Pons (tissue), 1 donor: Measurements from ENCODE around the gene TCERG1L.
"Not testable (repeated sequence)": the region's sequence is repeated elsewhere in the genome, so short reads cannot be mapped to it uniquely, and the experiment has no call there.

Experiments used
- DNase-seq: peaks from one replicate; pipeline ENCODE4 v3.0.0-alpha.2; 2016; ENCODE audit warnings: low spot score

TCERG1L gene

GRCh38 chr10:131184503-131184902, 127.0 kb downstream of the TCERG1L start:
- DNase-seq: no peak

DNA sequence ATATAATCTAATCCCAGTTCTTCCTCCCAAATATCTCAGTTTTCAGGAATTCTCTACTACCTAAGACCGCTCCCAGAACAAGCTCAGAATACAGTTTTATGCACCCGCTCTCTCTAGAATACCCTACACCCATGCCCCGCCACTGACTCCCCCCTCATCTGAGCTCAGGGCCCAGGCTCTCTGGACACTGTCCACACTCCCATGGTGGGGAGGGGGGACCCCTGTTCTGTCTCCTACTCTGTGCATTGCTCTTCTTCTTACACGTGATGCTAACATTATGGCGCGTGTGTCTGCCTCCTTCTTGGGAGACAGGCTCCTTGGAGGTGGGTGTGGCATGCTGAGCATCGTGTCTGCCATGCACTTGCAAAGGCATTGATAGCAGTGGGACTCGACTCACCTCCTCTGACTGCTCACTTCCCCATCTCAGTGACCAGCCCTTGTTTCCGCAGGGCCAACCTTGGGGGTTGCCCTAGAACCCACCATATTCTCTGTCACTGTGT, 127.9 kb downstream of the TCERG1L start:
- no peak for DNase-seq

DNA sequence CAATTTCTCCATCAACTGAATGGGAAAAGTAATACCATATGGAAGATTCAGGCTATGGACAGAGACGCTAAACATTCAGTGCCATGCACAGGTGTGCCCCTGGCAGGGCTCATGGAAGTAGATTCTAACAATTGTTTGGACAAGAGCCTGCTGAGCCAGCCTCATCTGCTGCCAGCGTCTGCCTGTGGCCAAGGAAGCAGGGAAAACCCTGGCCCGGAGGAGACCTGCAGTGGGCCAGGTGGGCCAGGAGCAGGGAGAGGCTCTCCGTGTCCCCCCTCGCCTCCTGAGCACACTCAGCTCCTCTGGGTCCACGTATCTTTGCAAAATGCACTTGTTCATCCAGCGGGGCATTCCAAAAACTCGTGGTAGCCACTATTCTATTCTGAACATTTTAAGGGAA, 130.1 kb downstream of the TCERG1L start:
- DNase-seq: no peak

GRCh38 chr10:131180740-131181415, 130.6 kb downstream of the TCERG1L start:
- no peak for DNase-seq

- DNase-seq: no peak
Observed at GRCh38 chr10:131180086-131180485, 131.4 kb downstream of the TCERG1L start.

DNA sequence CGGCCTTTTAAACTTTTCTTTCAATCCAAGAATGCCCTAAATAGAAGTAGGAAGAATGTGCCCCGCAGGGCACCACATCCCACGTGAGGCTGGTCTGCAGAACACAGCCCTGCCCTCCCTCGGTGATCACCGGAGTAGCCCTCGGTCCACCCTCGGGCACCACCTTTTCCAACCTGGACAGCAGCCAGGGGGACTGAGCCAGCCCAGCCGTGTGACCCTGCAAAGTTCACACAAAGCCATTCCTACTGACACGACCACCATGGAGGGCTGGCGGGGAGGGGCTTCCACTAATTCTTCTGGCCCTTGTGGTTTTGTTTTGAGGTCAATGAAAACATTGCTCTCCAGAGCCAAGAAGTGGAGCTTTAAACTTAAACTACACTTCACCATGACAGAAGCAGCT, 132.2 kb downstream of the TCERG1L start:
- no peak for DNase-seq

DNA sequence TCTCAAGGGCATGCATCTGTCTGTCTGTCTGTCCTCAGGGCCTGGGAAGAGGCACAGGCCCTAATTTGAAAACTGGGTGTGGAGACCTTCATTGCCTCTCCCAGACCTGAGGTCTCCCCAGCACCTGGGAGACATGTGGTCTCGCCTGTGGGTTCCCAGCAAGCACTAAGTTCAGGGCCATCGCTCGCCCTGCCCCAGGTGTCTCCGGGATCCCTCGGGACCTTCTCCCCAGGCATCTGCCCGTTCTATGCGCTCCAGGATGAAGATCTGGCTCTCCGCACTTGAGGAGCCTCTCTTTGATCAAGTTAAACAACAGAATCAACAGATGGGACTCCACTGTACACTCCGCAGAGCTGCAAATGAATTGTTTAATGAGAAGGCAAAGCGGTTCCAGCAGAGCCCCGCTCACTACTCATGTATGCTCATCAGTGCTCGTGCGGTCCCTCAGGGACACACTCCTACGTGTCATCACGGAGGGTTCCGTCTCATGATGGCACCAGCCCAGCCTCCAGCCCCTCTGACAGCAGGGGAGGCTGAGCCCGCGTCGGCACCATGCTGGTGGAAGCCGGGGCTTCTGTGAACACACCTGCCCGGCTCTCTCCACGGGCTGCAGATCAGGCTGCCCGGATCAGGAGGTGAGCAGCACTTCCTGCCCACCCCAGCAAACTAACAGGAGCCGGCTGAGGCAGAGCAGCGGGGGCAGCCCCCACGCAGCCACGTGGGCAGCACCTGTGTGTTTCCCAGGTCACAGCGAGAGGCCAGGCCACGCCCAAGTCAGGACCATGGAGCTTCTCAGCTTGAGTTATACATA, 132.8 kb downstream of the TCERG1L start:
- no peak for DNase-seq

DNA sequence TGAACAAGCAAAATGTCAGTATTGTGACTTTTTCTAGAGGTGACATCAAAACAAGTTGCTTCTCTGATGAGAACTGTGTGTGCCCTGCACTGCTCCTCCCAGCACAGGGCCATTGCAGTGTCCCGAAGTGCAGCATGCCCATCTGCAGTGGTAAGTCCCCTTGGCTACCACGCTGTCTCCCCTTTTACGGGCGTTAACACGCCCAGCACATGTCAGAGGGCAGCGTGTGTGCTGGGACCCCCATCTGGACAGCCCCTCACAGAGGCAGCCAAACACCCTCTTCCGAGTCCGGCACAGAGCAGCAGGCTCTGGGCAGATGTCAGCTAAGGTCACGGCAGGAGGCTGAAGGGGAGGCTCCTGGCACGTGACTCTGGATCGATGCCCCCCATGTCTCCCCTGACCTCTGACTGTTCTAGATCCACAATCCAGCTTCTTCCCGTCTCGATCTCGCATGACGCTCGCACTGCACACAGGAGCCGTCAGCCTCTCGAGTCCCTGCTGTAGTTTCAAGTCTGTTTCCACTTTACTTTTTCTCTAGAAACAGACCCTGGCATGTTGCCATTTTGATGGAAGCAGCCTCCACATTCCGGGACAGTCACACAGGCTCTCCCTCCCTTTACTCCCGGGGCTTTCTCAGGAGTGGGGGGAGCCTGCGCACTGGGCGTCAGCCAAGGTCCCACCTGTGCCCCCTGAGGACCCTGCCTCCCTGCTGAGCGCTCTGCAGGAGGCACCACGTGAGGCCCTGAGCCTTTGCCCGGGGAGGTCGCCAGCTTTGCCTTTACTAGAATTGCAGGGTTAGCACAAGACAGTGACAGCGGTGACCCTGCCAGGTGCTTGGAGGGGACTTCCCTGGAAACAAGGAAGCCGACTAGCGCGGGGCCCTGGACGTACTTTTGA, 133.8 kb downstream of the TCERG1L start:
- no peak for DNase-seq

DNA sequence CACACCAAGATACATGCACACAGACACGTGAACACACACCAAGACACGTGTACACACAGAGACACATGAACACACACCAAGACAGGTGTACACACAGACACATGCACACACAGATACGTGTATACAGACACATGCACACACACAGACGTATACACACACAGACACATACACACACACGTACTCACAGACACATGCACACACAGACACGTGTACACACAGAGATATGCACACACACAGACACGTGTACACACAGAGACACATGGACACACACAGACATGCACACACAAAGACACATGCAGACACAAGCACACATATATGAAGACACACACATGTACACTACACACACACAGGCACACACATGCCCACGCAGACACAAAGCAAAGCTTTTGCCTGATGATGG, 134.6 kb downstream of the TCERG1L start:
- no peak for DNase-seq

- not testable (repeated sequence) for DNase-seq
Observed at GRCh38 chr10:131176324-131176723, 135.2 kb downstream of the TCERG1L start.

DNA sequence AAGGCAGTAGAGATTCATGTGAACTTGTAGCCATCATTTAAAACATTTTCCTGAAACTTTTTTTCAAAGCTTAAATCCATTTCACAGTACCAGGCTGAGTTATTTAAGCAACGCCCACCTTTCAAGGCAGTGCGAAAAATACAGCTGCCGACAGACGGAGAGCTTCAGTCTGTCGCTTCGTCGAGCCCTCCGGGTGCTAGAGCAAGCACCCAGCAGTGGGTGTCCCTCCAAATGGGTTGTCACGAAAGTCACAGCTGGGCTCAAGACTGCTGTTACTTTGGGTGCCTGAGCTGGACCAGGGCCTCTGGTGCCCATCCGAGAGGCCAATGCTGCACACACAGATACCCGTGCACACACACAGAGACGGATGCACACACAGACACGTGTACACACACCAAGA, 135.6 kb downstream of the TCERG1L start:
- DNase-seq: no peak

GRCh38 chr10:131174651-131175540, 136.6 kb downstream of the TCERG1L start:
- DNase-seq: no peak

DNA sequence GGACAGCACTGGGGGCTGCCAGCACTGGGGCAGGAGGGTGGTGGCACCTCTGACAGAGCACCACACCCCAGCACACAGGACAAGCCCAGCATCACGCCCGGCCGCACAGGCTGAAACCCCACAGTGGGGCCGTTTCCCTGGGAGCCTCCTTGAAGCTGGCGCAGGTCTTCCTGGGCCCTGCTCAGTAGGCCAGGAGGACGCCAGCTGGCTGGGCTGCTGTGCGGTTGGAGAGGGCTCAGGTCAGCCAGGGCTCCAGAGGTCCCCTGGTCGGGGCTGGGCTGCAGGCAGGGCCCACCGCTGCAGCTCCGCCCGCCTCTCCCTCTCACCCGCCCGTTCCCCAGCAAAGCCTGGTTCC, 137.3 kb downstream of the TCERG1L start:
- DNase-seq: no peak

GRCh38 chr10:131173484-131174210, 137.9 kb downstream of the TCERG1L start:
- no peak for DNase-seq

GRCh38 chr10:131172433-131172832, 139.1 kb downstream of the TCERG1L start:
- no peak for DNase-seq

- DNase-seq: no peak
Observed at GRCh38 chr10:131169146-131169545, 142.4 kb downstream of the TCERG1L start.

DNA sequence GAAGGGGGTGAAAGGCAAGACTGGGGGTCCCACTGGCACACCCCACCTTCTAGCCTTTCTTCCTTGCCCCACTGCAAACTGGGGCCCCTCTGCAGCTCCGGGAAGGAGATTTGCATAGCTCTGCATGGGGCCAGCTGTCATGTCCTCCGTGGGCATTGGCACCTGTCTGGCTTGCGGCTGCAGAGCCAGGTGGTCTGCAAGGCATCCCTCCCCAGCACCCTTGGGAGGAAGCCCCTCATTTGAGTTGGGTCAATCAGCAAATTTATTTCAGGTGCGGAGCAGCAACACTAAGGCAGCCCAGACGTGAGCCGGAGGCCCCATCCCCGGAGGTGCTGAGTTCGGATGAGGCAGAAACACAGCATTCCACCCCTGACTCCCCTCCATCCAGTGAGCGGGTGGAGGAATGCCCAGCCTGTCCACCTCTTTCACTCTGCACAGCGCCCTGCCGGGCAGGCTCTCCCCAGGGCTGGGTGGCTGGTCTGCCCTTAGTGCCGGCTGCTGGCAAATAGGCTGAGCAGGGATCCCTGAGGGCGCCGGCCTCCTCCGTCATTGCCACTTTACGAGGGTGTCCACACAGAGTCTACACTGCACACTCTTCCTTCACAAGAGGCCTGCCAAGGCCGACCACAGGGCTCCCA, 143.2 kb downstream of the TCERG1L start:
- no peak for DNase-seq

GRCh38 chr10:131167036-131167860, 144.3 kb downstream of the TCERG1L start:
- no peak for DNase-seq

DNA sequence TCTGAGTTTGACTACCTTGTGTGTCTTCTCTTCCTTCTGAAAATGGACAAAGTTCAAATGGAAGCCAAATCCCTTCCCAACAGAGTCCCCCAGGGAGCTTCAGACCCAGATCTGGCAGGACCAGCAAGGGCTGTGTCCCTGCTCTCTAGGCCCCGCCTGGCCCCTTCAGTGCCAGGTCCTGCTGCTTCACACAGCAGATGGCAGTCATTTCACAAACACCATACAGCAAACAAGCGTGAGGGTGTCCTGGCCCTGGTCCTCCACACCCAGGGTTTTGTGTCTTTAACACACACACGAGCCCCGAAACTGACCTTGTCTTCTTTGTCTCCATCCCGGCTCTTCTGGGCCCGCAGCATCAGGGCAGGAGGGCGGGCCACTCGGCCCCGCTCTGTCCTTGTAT, 145.0 kb downstream of the TCERG1L start:
- DNase-seq: no peak
